OCI-LY7 (cell line): ENCODE data around the gene EFCAB11.

Experiments
- EZH2phosphoT487 ChIP-seq: fragments of 200-600 bp; sonication (generic); IDR thresholded peaks from 2 replicates; pipeline ENCODE4 v1.6.1; 2018; ENCODE audit warnings: low read depth, borderline replicate concordance, mild to moderate bottlenecking, mixed run types, antibody characterized with exemption, low read length, moderate library complexity, mixed read lengths
- TF ChIP-seq, protein P1 (sequence below): fragments of 200-600 bp; sonication (generic); conservative IDR thresholded peaks from 2 replicates; pipeline ENCODE4 v1.5.1; 2014; ENCODE audit warnings: mild to moderate bottlenecking, antibody characterized with exemption, low read length, moderate library complexity, mixed read lengths

DNA sequence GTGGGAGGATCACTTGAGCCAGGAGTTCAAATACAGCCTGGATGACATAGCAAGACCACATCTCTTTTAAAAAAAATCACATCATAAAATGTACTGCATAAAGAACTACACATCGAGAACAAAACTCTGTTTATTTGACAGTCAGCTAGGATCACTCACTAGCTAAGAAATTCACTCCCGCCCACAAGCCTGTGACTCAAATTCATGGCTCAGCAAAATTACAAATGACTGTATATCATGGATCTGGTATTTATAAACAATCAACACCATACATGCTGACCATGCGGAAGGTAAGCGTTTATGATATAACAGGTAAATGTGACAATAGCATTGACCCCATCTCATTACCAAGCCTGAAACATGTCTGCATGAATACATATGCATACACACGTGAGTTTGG is 206.5 kb downstream of the EFCAB11 start:
- TF ChIP-seq, protein P1, sequence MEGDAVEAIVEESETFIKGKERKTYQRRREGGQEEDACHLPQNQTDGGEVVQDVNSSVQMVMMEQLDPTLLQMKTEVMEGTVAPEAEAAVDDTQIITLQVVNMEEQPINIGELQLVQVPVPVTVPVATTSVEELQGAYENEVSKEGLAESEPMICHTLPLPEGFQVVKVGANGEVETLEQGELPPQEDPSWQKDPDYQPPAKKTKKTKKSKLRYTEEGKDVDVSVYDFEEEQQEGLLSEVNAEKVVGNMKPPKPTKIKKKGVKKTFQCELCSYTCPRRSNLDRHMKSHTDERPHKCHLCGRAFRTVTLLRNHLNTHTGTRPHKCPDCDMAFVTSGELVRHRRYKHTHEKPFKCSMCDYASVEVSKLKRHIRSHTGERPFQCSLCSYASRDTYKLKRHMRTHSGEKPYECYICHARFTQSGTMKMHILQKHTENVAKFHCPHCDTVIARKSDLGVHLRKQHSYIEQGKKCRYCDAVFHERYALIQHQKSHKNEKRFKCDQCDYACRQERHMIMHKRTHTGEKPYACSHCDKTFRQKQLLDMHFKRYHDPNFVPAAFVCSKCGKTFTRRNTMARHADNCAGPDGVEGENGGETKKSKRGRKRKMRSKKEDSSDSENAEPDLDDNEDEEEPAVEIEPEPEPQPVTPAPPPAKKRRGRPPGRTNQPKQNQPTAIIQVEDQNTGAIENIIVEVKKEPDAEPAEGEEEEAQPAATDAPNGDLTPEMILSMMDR: no peak
- TF ChIP-seq EZH2phosphoT487: no peak
